Neutrophil (primary cell): ENCODE measurements around the gene ACVR1C.

Experiments
- H3K27ac ChIP-seq: fragments of 200-600 bp; sonication (generic); 2 replicates; pipeline ENCODE4 v1.5.1; 2016; ENCODE audit warnings: mild to moderate bottlenecking, moderate library complexity
- H3K27me3 ChIP-seq: fragments of 200-600 bp; sonication (generic); 2 replicates; pipeline ENCODE4 v1.6.0; 2016; ENCODE audit warnings: mild to moderate bottlenecking
- H3K36me3 ChIP-seq: fragments of 200-600 bp; sonication (generic); 2 replicates; pipeline ENCODE4 v1.5.1; 2017
- H3K4me1 ChIP-seq, 2 experiments: fragments of 200-600 bp in 1 of 2; sonication (generic) in 1 of 2; 1 replicate in 1 of 2; 2 replicates in 1 of 2; pipeline versions ENCODE4 v1.5.1 to v1.6.1; 2013 to 2016; ENCODE audit warnings: low read depth in 1 of 2, low read length in 1 of 2, mild to moderate bottlenecking in 1 of 2, moderate library complexity in 1 of 2; ENCODE audit not compliant: control insufficient read depth in 1 of 2, insufficient read depth in 1 of 2
- H3K4me3 ChIP-seq, 2 experiments: fragments of 200-600 bp in 1 of 2; sonication (generic) in 1 of 2; 1 replicate in 1 of 2; 2 replicates in 1 of 2; pipeline ENCODE4 v1.5.1; 2013 to 2016; ENCODE audit warnings: low read depth in 1 of 2, low read length in 1 of 2, mild to moderate bottlenecking in 1 of 2, moderate library complexity in 1 of 2
- H3K9me3 ChIP-seq: fragments of 200-600 bp; sonication (generic); 2 replicates; pipeline ENCODE4 v1.5.1; 2016
- TF ChIP-seq, protein P1 (sequence below): fragments of 200-600 bp; sonication (generic); IDR thresholded peaks from 2 replicates; pipeline ENCODE4 v1.5.1; 2016; ENCODE audit warnings: antibody characterized with exemption

Gene ACVR1C

DNA sequence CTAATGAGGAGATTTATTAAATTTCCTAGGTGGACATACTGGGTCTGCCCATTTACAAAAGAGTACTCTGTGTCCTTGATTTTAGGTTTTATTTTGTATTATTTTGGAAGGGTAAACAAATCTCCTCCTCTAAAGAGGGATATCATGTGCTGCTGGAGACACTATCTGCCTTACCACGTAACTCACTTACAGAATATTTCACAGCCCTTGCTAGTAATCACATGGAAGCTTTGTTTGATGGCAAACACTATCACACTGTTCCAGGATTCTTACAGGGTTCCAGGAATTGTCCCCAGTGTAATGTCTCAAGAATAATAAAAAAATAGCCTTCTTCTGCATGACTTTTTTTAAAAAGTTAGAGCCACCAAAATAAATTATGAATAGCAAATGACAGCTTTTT lies 29.2 kb upstream of the ACVR1C start:
- Histone ChIP-seq H3K4me1 (no peaks in the 10 kb centered on the region), H3K27me3 (no peaks in the 10 kb centered on the region), H3K36me3 (no peaks in the 10 kb centered on the region), H3K9me3 (no peaks in the 10 kb centered on the region), H3K4me3 (no peak overlapping the region), H3K27ac (no peak overlapping the region)
- TF ChIP-seq, protein P1, sequence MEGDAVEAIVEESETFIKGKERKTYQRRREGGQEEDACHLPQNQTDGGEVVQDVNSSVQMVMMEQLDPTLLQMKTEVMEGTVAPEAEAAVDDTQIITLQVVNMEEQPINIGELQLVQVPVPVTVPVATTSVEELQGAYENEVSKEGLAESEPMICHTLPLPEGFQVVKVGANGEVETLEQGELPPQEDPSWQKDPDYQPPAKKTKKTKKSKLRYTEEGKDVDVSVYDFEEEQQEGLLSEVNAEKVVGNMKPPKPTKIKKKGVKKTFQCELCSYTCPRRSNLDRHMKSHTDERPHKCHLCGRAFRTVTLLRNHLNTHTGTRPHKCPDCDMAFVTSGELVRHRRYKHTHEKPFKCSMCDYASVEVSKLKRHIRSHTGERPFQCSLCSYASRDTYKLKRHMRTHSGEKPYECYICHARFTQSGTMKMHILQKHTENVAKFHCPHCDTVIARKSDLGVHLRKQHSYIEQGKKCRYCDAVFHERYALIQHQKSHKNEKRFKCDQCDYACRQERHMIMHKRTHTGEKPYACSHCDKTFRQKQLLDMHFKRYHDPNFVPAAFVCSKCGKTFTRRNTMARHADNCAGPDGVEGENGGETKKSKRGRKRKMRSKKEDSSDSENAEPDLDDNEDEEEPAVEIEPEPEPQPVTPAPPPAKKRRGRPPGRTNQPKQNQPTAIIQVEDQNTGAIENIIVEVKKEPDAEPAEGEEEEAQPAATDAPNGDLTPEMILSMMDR, result no peak

DNA sequence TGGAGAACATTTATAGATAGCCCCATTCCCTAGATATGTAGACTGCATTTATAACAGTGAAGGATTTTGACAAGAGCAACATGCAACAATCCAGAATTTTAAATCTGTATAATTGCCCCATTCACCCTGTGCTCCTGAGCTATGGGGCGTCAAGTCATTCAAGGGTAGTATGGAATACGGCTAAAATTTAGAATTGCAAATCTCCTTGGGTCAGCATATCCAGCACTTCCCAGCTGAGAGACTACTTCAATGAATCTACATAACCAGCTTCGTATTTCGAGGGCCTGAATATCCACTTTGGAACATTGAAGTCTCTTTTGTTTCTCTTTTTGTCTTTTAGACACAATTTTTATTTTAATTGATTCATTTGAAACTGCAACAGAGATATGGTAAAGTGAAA lies 28.4 kb upstream of the ACVR1C start:
- H3K9me3 ChIP-seq, result no peaks in the 10 kb centered on the region
- H3K27me3 ChIP-seq, result no peaks in the 10 kb centered on the region
- H3K4me3 ChIP-seq, result no peak overlapping the region
- TF ChIP-seq, protein P1, result no peak
- no peak overlapping the region for H3K27ac ChIP-seq
- H3K4me1 ChIP-seq, result no peaks in the 10 kb centered on the region
- H3K36me3 ChIP-seq, result no peaks in the 10 kb centered on the region

DNA sequence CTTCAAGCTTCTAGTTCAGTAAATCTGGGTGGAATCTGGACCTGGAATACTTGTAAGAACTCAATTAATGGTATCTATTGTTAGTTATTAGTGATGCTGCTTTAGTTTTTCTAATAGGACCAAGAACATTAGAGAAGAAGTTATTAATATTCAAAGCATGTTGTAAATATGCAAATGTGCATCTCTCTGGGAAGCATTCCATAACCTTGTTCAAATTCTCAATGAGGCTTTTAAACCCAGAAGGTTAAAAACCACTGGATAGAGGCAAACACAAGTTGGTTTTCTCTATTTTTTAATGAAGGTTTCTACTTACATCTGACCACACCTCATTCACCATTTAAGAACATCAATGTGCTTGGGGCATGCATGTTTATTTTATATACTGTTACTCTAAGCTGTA lies 16.1 kb upstream of the ACVR1C start:
- Histone ChIP-seq H3K4me3 (no peak overlapping the region), H3K36me3 (no peaks in the 10 kb centered on the region), H3K4me1 (no peaks in the 10 kb centered on the region), H3K27me3 (no peaks in the 10 kb centered on the region), H3K27ac (no peak overlapping the region), H3K9me3 (no peaks in the 10 kb centered on the region)
- TF ChIP-seq, protein P1, result no peak

DNA sequence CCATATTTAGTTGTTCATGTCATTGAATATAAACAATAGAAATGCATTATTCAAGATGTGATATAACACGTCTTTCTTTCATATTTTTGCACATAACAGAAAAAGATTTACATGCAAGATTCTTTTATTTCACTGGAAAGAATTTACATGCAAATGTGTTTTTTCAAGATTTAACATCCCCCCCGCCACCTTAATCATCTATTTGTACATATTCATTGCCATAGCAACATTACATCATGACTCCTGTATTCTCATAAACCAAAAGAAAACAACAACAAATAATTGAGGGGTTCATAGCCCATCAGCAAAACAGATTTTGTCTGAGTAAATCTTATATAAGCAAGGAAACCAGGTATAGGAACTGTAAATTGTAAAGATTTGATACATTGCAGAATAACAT lies 3.2 kb upstream of the ACVR1C start:
- Histone ChIP-seq H3K4me1 (peaks cover 0 to 4% of the 10 kb centered on the region in 2 experiments), H3K27me3 (peaks cover 35% of the 10 kb centered on the region), H3K36me3 (no peaks in the 10 kb centered on the region), H3K4me3 (no peak overlapping the region), H3K27ac (no peak overlapping the region), H3K9me3 (no peaks in the 10 kb centered on the region)
- TF ChIP-seq, protein P1, result no peak

DNA sequence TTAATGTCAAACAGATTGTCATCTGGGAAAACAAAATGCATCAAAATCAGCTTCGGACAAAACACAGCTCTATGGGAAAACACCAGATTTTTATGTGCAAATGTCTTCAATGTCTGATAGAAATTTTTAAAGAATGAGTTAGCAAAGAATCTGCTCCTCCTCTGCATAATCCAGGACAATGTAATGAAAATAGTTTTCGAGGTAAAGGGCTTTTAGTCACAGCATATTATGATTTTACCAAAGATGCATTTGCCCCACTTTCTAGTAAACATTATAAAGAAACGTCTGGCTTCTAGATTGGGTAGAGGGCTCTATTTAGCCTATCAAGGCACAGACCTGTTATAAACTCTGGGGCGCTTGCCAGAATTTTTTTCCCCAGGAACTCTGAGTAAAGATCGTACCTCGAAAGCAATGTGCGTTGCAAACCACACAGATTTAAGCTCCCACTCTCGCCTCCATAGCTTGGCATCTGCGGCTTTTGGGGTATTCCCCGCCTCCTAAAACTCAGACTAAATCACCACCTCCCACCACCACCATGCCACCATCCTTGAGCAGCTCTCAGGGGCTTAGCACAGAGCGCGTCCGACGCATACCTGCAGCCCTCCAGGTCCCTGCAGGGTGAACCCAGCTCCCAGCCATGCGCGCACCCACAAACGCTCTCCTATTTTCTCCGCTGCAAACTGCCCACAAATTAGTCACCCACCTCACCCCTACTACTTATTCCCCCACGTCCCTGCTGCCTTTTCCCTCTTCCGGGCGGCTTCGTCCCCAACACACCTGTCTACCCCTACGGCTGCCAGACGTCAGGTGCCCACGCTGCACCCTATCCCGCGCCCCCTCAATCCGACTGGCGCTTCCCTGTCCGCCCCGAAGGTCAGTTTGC lies 829 bp downstream of the ACVR1C start:
- peak overlapping the region in 1 of 2 experiments; percentile 20 for H3K4me3 ChIP-seq
- peaks cover 0 to 4% of the 10 kb centered on the region in 2 experiments for H3K4me1 ChIP-seq
- H3K36me3 ChIP-seq, result no peaks in the 10 kb centered on the region
- H3K27me3 ChIP-seq, result peaks cover 47% of the 10 kb centered on the region
- no peak overlapping the region for H3K27ac ChIP-seq
- no peaks in the 10 kb centered on the region for H3K9me3 ChIP-seq
- TF ChIP-seq, protein P1, result no peak
